KG1 (cell line): ENCODE measurements around the gene EHD2.
"Not testable (repeated sequence)": the region's sequence is repeated elsewhere in the genome, so short reads cannot be mapped to it uniquely, and the experiment has no call there.

Experiments
- DNase-seq: peaks from one replicate; lab custom pipeline; 2025; lab: John Stamatoyannopoulos, UW

Gene EHD2, protein sequence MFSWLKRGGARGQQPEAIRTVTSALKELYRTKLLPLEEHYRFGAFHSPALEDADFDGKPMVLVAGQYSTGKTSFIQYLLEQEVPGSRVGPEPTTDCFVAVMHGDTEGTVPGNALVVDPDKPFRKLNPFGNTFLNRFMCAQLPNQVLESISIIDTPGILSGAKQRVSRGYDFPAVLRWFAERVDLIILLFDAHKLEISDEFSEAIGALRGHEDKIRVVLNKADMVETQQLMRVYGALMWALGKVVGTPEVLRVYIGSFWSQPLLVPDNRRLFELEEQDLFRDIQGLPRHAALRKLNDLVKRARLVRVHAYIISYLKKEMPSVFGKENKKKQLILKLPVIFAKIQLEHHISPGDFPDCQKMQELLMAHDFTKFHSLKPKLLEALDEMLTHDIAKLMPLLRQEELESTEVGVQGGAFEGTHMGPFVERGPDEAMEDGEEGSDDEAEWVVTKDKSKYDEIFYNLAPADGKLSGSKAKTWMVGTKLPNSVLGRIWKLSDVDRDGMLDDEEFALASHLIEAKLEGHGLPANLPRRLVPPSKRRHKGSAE

DNA sequence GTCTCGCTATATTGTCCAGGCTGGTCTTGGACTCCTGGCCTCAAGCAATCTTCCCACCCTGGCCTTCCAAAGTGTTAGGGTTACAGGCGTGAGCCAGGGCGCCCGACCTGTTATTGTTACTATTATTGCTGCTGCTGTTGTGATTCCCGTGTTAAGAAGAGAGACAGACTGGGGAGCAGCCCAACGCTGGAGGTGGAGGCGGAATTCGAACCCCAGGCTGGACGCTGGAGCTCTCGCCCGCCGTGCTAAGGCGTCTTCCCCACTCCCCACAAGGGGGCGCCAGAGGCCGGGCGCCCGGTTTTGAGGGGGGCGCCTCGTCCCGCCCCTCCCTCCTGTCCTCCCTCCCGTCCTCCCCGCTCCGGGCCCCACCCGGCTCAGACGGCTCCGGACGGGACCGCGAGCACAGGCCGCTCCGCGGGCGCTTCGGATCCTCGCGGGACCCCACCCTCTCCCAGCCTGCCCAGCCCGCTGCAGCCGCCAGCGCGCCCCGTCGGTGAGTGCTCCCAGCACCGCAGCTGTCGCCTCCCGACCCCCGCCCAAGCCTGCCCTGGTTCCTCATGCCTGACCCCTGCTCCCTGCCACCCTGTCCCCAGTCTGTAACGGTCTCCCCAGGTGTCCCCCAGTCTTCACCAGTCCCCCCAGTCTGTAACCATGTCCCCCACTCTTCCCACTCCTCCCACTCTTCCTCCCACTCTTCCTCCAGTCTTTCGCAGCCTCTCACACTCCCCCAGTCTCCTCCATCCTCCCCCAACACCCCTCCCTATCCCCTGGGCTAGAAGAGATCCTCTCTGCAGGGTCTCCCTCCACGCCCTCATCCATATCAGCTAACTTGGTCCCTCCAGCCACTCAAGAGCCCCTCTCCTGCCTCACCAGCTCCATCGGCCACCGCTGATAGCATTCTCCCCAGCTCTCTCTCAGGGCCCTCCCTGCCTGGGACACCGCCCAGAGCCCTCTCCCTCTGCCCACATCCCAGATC lies at the start of gene EHD2:
EHD2 (plus strand) TSS at position 377 of the 976 bp plus-strand sequence. CDS start 3,191 bp downstream, outside the sequence.
- peak; percentile 9 for DNase-seq

DNA sequence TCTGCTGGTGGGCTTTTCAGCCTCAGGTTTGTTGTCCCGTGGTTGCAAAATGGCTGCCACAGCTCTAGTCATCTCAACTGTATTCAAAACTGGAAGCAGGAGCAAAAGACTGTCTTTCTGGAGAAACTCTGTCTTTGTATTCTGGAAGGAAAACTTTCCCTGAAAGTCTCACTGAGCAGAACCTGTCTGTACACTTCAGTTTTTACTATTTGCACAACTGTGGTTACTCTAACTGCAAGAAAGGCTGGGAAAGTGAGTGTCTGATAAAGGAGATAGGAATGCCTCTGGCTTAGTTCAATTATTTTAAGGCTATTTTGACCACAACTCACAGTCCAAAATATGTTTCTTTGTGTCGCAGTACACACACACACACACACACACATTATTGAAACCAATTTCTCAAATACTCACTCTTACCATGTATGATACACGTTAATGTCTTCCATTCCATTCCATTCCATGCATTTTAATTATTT lies 49.7 kb upstream of the EHD2 start:
- DNase-seq: no peak

DNA sequence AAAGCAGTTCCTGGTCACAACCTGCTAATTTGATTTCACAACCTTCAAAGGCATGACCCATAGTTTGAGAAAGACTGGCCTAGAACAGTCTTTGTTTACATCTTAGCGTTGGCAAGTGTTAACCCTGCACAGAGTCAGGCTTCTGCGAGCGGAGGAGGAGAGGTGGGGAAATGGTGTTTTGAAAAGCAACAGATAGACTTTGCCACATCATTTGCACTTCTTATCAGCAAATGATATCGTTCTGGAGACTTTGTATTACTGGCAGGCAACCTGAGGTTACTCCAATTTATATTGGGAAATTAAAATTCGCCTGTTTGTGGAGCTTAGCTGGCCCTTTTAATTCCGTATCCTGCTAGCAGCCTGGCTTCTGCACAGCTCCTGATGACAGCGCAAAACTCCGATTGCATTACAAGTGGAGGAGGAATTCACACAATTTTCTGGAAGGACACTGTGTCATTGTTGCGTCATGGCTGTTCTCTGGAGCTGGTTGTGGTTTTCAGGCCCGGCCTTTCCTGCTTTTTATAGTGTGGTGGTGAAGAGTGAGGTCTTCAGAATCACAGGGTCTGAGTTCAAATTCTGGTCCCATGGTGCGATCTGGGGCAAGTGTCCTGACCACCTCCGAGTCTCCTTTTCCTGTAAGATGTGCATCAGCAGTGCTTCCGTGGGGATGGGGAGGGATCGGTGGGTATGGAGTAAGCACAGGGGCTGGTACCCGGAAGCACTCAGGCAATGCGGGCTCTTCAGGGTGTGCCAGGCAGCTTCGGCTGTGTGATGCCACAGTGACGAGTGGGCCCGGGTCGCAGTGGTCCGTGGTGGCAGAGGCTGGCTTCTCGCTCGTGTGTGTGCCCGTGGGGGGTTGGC lies 49.1 kb upstream of the EHD2 start:
- no peak for DNase-seq

DNA sequence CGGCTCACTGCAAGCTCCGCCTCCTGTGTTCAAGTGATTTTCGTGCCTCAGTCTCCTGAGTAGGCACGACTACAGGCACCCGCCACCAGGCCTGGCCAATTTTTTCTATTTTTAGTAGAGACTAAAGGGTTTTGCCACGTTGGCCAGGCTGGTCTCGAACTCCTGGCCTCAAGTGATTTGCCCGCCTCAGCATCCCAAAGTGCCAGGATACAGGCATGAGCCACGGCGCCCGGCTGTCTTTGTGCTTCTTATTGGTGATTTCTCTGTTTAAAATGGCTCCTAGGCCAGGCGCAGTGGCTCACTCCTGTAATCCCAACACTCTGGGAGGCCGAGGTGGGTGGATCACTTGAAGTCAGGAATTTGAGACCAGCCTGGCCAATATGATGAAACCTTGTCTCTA lies 44.7 kb upstream of the EHD2 start:
- not testable (repeated sequence) for DNase-seq

DNA sequence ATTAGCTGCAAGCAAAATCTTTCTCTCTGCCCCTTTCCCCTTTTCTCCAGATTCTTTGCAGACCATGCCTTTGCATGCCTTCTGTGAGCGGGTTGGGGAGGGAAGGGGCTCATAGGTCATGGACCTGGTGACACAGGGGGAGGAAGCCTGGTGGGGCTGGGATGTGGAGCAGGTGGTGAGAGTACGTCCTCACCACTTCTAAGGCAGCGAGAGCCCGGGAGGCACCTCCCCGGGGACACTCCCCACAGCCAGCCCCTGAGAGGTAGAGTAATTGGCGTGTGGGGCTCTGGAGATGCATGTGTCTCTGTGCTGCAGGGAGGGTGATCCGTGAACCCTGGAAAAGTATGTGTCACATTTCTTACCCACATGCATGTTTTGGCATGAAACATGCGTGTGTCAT lies 42.5 kb upstream of the EHD2 start:
- DNase-seq: no peak

DNA sequence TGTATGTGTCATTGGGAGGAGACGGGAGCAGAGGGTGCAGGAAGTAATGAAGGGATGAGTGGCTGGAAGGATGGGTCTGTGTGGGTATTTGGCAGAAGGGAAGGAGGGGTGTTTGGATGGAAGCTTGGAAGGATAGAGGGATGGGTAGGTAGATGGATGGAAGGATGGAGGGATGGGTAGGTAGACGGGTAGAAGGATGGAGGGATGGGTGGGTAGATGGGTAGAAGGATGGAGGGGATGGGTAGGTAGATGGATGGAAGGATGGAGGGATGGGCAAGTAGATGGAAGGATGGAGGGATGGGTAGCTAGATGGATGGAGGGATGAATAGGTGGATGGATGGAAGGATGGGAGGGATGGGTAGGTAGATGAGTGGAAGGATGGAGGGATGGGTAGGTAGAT lies 41.7 kb upstream of the EHD2 start:
- DNase-seq: no peak

DNA sequence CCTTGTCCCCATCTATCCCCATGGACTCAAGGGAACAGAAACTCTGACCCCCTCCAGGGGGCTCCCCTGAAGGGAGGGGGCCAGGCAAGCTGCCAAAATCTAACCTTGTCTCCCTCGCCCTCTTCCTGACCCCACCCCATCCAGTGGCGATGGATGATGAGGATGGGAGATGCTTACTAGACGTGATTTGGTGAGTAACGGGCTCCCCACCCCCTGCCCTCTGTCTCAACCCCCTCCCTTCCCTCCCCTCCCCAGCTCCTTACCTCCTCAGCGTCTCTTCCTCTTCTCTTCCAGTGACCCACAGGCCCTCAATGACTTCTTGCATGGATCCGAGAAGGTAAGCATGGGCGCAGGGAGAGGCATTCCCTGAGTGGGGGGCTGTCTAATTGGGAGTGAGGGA lies 39.8 kb upstream of the EHD2 start:
- no peak for DNase-seq

DNA sequence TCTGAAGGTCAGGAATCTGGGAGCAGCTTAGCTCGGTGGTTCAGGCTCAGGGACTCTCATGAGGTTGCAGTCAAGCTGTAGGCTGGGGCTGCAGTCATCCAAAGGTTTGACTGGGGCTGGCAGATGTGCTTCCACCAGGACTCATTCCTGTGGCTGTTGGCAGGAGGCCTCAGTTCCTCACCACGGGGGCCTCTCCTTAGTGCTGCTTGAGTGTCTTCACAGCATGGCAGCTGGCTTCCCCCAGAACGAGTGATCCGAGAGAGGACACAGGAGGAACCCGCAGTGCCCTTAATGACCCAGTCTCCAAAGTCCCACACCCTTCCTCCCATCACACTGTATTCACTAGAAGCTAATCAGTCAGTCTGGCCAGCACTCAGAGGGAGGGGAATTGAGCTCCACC lies 38.7 kb upstream of the EHD2 start:
- DNase-seq: no peak

DNA sequence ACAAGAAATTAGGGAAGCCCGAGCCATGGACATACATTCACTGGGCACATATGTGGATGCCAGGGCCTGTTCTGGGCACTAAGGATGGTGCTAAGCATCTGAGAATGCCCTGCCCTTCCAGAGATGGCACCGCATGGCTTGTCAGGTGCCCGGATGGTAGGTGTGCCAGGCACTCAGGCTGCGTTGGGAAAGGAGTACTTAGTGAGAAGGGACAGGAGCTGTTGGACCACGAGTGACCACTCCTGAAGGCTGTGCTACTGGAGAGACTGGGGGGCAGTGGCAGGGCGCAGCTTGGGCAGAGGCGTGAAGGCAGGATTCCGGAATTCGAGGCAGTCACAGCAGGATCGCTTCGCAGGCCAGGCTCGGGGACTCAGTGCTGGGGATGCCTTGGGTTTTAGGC lies 38.0 kb upstream of the EHD2 start:
- no peak for DNase-seq

DNA sequence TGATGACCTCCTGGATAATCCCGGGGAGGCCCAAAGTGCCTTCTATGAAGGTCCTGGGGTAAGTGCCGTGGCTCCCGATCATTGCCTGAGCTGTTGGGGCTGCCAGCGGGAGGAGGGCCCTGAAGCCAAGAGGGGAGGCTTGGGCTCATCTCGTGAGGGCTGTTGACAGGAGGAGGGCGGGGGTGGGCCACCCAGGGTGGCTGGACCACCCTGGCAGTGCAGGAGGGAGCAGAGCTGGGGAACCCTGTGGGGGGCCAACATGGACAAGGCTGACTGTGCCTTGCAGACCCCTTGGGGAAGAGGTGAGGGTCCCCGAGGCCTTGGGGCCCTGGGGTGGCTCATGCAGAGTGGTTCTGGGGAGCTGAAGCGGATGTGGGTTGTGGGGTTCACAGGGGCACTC lies 37.4 kb upstream of the EHD2 start:
- no peak for DNase-seq

DNA sequence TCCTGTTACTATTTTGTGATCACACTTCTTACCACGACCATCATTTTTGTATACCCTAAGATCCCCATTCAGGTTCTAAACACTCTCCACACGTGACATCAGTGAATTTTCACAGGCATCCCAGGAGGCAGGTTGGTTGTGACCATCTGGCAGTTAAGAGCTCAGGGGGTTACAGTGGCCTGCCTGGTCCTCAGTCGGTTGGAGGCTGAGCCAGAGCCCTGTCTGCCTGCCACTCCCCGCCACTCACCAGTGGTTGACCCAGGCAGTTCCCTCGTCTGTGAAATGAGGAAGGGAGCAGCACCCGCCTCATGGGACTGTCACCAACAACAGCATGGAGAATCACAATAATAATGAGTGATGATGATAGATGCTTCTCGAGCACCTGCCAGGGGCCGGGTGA lies 36.4 kb upstream of the EHD2 start:
- DNase-seq: no peak

DNA sequence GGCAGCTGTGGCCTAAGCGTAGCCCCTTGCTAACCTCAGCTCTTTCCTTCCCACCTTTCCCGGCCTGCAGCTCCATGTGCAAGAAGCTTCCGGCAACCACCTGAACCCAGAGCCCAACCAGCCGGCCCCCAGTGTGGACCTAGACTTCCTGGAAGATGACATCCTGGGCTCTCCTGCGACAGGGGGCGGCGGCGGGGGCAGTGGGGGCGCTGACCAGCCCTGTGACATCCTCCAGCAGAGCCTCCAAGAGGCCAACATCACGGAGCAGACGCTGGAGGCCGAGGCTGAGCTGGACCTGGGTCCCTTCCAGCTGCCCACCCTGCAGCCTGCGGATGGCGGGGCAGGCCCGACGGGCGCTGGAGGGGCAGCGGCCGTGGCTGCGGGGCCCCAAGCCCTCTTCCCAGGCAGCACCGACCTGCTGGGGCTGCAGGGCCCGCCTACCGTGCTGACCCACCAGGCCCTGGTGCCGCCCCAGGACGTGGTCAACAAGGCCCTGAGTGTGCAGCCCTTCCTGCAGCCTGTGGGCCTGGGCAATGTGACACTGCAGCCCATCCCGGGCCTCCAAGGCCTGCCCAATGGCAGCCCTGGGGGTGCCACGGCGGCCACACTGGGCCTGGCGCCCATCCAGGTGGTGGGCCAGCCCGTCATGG lies 33.8 kb upstream of the EHD2 start:
- no peak for DNase-seq

DNA sequence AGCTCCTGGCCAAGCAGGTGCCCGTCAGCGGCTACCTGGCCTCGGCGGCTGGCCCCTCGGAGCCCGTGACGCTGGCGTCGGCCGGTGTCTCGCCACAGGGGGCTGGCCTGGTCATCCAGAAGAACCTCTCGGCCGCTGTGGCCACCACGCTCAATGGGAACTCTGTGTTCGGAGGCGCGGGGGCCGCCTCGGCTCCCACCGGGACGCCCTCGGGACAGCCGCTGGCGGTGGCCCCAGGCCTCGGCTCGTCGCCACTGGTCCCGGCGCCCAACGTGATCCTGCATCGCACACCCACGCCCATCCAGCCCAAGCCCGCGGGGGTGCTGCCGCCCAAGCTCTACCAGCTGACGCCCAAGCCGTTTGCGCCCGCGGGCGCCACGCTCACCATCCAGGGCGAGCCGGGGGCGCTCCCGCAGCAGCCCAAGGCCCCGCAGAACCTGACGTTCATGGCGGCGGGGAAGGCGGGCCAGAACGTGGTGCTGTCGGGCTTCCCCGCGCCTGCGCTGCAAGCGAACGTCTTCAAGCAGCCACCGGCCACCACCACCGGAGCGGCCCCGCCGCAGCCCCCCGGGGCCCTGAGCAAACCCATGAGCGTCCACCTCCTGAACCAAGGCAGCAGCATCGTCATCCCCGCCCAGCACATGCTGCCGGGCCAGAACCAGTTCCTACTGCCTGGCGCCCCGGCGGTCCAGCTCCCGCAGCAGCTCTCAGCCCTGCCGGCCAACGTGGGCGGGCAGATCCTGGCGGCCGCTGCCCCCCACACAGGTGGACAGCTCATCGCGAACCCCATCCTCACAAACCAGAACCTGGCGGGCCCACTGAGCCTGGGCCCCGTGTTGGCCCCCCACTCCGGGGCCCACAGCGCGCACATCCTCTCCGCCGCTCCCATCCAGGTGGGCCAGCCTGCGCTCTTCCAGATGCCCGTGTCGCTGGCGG lies 33.0 kb upstream of the EHD2 start:
- DNase-seq: no peak

DNA sequence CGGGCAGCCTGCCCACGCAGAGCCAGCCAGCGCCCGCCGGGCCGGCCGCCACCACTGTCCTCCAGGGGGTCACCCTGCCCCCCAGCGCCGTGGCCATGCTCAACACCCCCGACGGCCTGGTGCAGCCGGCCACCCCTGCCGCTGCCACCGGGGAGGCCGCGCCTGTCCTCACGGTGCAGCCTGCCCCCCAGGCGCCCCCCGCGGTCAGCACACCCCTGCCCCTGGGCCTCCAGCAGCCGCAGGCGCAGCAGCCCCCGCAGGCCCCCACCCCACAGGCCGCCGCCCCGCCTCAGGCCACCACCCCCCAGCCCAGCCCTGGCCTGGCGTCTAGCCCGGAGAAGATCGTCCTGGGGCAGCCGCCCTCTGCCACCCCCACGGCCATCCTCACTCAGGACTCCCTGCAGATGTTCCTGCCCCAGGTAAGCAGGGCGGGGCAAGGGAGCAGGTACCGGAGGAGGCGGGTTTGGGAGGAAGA lies 32.3 kb upstream of the EHD2 start:
- DNase-seq: no peak

DNA sequence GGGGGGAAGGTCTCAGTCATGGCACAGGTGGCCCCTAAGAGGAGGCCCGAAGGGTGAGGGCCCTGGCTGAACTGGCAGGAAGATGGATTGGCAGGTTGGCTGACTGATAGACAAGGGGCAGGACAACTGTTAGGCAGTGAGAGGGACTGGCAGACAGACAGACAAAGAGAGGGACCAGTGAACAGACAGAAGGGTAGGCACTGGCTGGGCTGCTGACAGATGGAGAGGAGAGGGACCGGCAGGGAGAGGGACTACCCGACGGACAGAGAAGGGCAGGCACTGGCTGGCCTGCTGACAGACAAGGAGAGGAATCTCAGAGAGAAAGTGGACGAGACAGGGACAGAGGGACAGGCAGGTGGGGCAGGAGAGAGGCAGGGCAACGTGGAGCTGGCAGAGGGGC lies 31.8 kb upstream of the EHD2 start:
- no peak for DNase-seq

DNA sequence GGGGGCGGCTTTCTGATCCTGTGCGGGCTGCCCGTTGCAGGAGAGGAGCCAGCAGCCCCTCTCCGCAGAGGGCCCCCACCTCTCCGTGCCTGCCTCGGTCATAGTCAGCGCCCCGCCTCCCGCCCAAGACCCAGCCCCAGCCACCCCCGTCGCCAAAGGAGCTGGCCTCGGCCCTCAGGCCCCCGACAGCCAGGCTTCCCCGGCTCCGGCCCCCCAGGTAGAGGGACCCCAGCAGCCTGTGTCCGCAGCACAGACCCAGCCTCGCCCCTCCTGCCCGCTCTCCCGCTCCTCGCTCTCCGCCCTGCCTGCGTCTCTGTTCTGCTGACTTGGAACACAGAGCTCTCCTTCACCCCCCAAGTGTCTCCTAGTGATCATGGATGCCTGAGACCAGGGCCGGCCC lies 31.3 kb upstream of the EHD2 start:
- no peak for DNase-seq

DNA sequence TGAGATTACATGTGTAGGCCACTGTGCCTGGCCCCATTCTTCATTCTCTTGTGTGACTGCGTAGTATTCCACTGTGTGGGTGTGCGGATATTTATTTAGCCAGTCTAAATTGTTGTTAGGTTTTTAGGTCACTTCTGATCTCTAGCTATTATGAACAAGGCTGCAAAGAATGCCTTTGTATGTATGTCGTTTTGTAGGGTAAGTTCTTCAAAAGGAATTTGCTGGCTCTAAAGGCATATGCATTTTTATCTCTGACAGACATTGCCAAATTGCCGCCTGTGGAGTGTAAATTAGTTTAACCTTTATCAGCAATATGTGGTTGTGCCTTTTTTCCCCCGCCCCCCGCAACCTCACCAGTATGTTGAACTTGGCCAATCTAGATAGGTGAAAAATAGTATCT lies 30.3 kb upstream of the EHD2 start:
- DNase-seq: no peak

DNA sequence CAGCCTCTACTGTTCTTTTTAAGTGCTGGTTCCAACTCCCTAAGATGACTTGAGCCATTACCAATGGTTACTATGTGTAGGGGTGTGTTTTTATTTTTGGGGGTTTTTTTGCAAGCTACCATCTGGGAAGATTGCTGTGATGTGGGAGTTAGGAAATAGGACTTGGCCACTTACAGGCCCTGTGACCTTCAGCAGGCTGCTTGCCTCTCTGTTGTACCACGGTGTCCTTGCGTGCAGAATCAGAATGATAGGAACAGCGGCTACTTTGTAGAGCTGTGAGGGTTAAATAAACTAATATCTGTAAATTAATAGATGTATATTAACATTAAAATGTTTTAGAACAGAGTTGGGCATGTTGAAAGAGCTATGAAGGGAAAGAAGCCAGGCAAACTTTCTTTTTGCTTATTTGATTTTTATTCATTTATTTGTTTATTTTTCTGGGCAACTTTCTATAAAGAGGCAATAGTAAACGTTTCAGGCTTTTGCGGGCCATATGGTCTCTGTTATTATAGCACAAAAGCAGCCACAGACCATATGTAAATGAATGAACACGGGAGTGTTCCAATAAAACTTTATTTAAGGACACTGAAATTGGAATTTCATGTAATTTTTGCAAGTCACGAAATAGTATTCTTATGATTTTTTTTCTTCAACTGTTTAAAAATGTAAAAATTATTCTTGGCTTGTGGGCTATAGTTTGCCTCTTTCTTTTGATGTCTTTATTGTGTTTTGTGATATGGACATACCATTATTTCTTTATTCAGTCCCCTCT lies 26.4 kb upstream of the EHD2 start:
- DNase-seq: no peak

DNA sequence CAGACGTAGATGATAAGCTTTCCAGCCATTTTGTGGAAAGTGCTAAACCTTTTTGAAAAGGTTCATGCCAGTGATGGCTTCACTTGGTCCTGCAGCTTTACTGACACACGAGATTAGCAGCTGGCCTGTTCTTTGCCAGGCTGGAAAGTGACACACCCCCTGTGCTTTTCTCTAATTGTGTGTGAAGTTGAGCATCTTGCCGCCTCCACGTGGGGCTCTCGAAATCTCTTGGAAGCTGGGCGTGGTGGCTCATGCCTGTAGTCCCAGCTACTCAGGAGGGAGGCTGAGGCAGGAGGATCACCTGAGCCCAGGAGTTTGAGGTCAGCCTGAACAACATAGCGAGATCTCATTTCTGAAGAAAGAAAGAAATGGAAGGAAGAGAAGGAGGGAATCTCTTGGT lies 25.3 kb upstream of the EHD2 start:
- no peak for DNase-seq
